Stimulated activated CD4-positive, alpha-beta T cell treated with anti-CD3 and anti-CD28 coated beads, Interleukin-12 subunit alpha, Interleukin-12 subunit beta, amount 100 ng/mL, for 24 hours (primary cell): ENCODE results near the gene EFNB2.

Experiments used
- DNase-seq, 2 experiments: peaks; one replicate each; pipeline ENCODE4 v3.0.0-alpha.2; 2020; ENCODE audit warnings: low read depth in 2 of 2

The EFNB2 gene

DNA sequence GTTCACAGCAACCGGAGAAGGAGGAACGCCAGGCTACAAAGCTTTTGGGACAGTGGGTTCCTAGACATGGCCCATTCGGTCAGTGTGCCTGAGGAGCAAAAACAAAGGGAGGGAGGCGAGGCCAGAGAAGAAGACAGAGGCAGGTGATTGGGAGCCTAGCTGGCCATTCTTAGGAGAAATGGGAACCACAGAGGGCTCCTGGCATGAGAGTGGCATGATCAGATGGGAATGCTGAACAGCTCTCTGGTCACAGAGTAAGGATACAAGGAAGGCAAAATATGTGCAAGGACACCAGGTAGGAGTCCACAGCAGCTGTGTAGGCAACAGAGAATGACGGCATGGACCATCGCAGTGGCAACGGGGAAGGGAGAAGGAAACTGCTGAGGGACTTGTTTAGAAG, 82.4 kb downstream of the EFNB2 start:
- no peak for DNase-seq

GRCh38 chr13:106450991-106451390, 84.5 kb downstream of the EFNB2 start:
- DNase-seq: no peak

DNA sequence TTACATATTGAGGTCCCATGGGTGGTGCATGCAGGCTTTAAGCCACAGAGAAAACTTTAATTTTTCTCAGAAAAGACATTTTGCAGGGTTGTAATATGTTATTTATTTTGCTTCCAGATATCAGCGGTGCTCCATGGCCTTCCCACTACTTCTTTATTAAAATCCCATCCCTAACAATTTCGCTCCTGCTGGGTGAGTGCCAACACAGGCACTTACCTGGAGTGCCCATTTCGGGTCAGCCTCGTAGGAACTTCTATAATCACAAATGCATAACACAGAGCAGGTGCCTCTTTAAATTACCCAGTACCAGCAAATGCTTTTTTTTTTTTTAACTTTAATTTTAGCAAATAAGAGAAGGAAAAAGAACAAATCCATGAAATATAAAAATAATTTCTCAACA, 86.4 kb downstream of the EFNB2 start:
- no peak for DNase-seq

GRCh38 chr13:106445996-106446395, 89.5 kb downstream of the EFNB2 start:
- no peak for DNase-seq

DNA sequence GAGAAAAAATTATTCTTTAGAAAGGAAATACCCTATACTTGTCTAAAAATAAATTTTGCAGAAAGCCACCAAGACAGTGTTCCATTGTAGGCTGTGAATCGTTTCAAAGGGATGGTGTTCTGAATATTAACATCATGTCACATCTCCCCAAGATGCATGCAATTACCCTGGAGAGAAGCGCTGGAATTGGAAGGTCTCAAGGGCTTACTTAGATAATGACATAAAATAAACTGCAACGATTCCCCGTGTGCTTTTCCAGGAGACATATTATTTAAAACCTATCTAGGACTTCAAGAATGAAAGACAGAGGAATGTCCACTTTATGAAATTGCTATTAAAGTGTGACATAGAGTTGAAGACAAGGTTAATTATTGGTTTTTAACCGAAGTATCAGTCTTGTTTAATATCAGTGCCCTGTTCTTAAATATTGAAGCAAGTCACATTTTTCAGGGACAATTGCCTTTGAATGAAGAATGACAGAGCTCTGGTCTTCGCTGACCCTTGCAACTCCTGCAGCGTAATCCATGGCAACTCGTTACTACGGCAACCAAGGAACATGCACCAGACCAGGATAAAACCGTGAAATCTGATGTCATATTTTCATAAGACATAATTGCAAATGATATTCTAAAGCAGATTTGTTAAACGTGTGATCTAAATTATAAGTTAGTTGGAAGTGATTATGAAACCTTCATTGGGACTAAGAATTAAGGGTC, 91.7 kb downstream of the EFNB2 start:
- no peak for DNase-seq

GRCh38 chr13:106440866-106441265, 94.6 kb downstream of the EFNB2 start:
- DNase-seq: no peak
